ENCODE data around the gene FBRSL1. TPM values are rescaled to one million over a fixed set of nuclear protein-coding genes. Genes with fewer than 3 reads are reported as not detected.

FBRSL1 gene
- total RNA-seq, 1 experiment from 2014 or later: 124 TPM

DNA sequence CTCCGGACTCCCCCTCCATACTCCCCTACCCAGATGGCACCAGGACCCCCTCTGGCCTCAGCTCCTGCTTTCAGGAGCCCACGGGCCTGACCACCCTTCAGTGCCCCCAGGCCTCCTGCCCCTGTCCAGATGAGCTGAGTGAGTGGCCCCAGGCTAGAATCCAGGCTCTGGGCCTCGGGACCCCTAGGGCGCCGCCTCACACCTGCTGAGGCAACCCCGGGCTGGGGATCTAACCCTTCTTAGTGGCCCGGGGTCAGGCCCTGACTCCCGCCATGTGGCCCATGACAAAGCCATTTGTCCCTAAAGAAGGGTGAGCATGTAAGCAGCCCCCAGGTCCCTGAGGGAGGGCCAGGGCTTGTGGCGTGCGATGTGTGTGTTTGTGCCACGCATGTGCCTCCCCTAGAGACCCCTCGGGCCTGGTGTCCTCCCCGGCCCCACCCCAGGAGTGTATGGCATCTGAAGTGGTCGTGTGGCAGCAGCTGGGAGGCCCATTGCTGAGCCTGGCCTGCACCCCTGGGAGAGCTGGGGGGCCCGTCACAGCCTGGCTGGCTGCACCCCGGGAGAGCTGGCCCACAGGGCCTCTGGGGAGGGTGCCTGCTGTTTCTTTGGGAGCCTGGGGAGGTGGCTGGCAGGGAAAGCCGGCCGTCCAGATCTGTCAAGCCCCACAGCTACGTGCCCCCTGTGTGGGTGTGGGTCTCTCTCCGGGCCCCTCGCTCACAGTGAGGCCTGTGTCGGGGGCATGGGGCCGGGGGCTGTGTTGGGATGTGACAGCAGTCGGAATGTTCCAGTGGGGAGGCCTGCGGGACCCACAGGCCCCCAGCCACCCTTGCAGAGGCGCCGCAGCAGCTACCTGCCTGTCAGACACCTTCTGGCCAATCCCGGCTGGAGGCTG lies 7.8 kb downstream of the FBRSL1 start (continued):
- TF ChIP-seq, protein P1, sequence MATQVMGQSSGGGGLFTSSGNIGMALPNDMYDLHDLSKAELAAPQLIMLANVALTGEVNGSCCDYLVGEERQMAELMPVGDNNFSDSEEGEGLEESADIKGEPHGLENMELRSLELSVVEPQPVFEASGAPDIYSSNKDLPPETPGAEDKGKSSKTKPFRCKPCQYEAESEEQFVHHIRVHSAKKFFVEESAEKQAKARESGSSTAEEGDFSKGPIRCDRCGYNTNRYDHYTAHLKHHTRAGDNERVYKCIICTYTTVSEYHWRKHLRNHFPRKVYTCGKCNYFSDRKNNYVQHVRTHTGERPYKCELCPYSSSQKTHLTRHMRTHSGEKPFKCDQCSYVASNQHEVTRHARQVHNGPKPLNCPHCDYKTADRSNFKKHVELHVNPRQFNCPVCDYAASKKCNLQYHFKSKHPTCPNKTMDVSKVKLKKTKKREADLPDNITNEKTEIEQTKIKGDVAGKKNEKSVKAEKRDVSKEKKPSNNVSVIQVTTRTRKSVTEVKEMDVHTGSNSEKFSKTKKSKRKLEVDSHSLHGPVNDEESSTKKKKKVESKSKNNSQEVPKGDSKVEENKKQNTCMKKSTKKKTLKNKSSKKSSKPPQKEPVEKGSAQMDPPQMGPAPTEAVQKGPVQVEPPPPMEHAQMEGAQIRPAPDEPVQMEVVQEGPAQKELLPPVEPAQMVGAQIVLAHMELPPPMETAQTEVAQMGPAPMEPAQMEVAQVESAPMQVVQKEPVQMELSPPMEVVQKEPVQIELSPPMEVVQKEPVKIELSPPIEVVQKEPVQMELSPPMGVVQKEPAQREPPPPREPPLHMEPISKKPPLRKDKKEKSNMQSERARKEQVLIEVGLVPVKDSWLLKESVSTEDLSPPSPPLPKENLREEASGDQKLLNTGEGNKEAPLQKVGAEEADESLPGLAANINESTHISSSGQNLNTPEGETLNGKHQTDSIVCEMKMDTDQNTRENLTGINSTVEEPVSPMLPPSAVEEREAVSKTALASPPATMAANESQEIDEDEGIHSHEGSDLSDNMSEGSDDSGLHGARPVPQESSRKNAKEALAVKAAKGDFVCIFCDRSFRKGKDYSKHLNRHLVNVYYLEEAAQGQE (IDR thresholded peaks at IDR 0.05; ENCODE audit: low read depth): no peak
- no peak for TF ChIP-seq SIN3A (IDR thresholded peaks at IDR 0.05; ENCODE audit: low read depth)
- no peak for TF ChIP-seq EZH2phosphoT487 (IDR thresholded peaks at IDR 0.05; ENCODE audit: borderline replicate concordance)

DNA sequence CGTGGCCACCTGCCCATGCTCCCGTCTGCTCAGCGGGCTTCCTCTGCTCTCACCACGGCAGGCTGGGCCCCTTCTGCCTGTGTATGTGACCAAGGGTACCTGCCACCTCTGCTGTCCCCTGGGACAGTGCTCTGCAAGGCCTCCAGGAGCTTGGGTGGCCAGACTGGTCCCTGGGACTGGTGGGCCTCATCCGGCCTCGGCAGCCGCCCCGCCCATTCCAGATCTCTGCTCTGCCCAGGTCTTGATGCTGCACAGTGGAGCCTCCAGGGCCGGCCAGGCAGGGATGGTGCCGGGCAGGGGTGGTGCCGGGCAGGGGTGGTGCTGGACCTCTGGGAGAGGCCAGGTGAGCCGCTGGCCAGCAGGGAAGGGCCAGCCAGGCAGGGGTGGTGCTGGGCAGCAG lies 9.0 kb downstream of the FBRSL1 start:
- no peaks in the 10 kb centered on the region for H3K9me2 ChIP-seq (ENCODE audit: insufficient read depth)
- no peak overlapping the region for H3K27ac ChIP-seq (ENCODE audit: low read depth, low read length)
- DNase-seq (ENCODE audit: low read depth, low spot score): no peak
- ChIA-PET POLR2A (no interaction called here), CTCF (no interaction called here), RAD21 (ENCODE audit: low non-redundant PET in 1 of 2, low total read pairs in 2 of 2, uncharacterized antibody in 2 of 2, unreplicated experiment in 2 of 2) (no interaction called here)
- peaks cover 16 to 21% of the 10 kb centered on the region in 2 experiments for H3K4me1 ChIP-seq (ENCODE audit: control insufficient read depth in 1 of 2, insufficient read depth in 2 of 2, low read length in 2 of 2)
- TF ChIP-seq POLR2AphosphoS5 (IDR thresholded peaks at IDR 0.05; ENCODE audit: low read depth, low read length) (no peak), FOSL1 (IDR thresholded peaks at IDR 0.05; ENCODE audit: low read depth) (no peak), MAX (IDR thresholded peaks at IDR 0.05) (no peak), SP1 (IDR thresholded peaks at IDR 0.05; ENCODE audit: low read depth) (no peak), CEBPB (IDR thresholded peaks at IDR 0.05; ENCODE audit: low read depth) (no peak), RAD21 (IDR thresholded peaks at IDR 0.05; ENCODE audit: low read depth) (no peak)
- TF ChIP-seq, protein P1 (IDR thresholded peaks at IDR 0.05; ENCODE audit: low read depth): no peak
- H3K27me3 ChIP-seq (ENCODE audit: insufficient read depth, low read length): no peaks in the 10 kb centered on the region
- no peak overlapping the region for H3K4me3 ChIP-seq (replicated peaks in 1 of 2; ENCODE audit: low read depth in 1 of 2, low read length in 2 of 2)
- H3K79me2 ChIP-seq (ENCODE audit: insufficient read depth, low read length): peaks cover 98% of the 10 kb centered on the region
- no peak overlapping the region for H3K4me2 ChIP-seq (ENCODE audit: low read length)
- no peaks in the 10 kb centered on the region for H3K36me3 ChIP-seq (ENCODE audit: control insufficient read depth in 1 of 2, insufficient read depth in 2 of 2, low read length in 2 of 2)
- no peaks in the 10 kb centered on the region for H3K9me3 ChIP-seq (ENCODE audit: control insufficient read depth in 1 of 2, insufficient read depth in 1 of 2, low read depth in 1 of 2, low read length in 2 of 2)
- no TSS peak for BruUV-seq (replicated peaks)
- no peak overlapping the region for H2AFZ ChIP-seq (ENCODE audit: low read depth, low read length, poor library complexity, severe bottlenecking)
- H3K9ac ChIP-seq (ENCODE audit: low read length): no peak overlapping the region
- ATAC-seq: no peak
- intact Hi-C loops (cut with micrococcal nuclease): no loop called here
- H4K20me1 ChIP-seq (ENCODE audit: insufficient read depth): peaks cover 13% of the 10 kb centered on the region; the same call in 1 of the 2 replicates
